WTC11 (cell line): Measurements from ENCODE around the gene STX19. TPM values are rescaled to one million over a fixed set of nuclear protein-coding genes. Genes with fewer than 3 reads are reported as not detected.
A peak's percentile ranks its signal among the peaks of the same experiment; 100 is the strongest.

Source experiments
- ATAC-seq: fragments of 200-7000 bp; cut with Tn5 transposase; 2 replicates; pipeline ENCODE4 v1.10.0; 2021; ENCODE audit warnings: mild to moderate bottlenecking, moderate library complexity
- CTCF ChIA-PET: fragments of 300-600 bp; sonication (Branson Sonifier 250); formaldehyde crosslinking; loops from one replicate; lab custom pipeline; 2021; ENCODE audit warnings: antibody characterized with exemption; lab: Charles Lee
- POLR2A ChIA-PET: fragments of 350-600 bp; sonication (Branson Sonifier 250); formaldehyde crosslinking; loops from one replicate; lab custom pipeline; 2021; ENCODE audit warnings: antibody characterized with exemption; lab: Charles Lee
- DNase-seq: peaks from one replicate; pipeline ENCODE4 v3.0.0; 2021; ENCODE audit warnings: low spot score
- H3K27ac Mint-ChIP-seq: 2 replicates; pipeline ENCODE4 v1.8.0; 2021; ENCODE audit warnings: mixed read lengths
- H3K27me3 Mint-ChIP-seq: 2 replicates; pipeline ENCODE4 v1.8.0; 2021; ENCODE audit warnings: low read depth, mild to moderate bottlenecking, moderate library complexity, mixed read lengths
- H3K36me3 Mint-ChIP-seq: 2 replicates; pipeline ENCODE4 v1.8.0; 2021; ENCODE audit warnings: mixed read lengths
- H3K4me1 Mint-ChIP-seq: 2 replicates; pipeline ENCODE4 v1.8.0; 2022; ENCODE audit warnings: mixed read lengths
- H3K4me3 Mint-ChIP-seq: 2 replicates; pipeline ENCODE4 v1.8.0; 2021; ENCODE audit warnings: mild to moderate bottlenecking, moderate library complexity, mixed read lengths
- H3K9me3 Mint-ChIP-seq: 2 replicates; pipeline ENCODE4 v1.8.0; 2021; ENCODE audit warnings: mixed read lengths
- AFF4 ChIP-seq: sonication (generic); formaldehyde crosslinking; IDR thresholded peaks from 2 replicates; pipeline ENCODE4 v1.8.1; 2023; ENCODE audit warnings: mild to moderate bottlenecking, missing genetic modification reagents, borderline replicate concordance
- ARID4B ChIP-seq: sonication (generic); formaldehyde crosslinking; IDR thresholded peaks from 2 replicates; pipeline ENCODE4 v1.8.0; 2023; ENCODE audit warnings: missing genetic modification reagents, mild to moderate bottlenecking, borderline replicate concordance
- GABPB1 ChIP-seq: sonication (generic); formaldehyde crosslinking; IDR thresholded peaks from 2 replicates; pipeline ENCODE4 v1.8.1; 2023; ENCODE audit warnings: mild to moderate bottlenecking, missing genetic modification reagents
- GRHL2 ChIP-seq: fragments of 250-450 bp; sonication (Bioruptor Pico); IDR thresholded peaks from 2 replicates; pipeline ENCODE4 v1.8.0; 2022; ENCODE audit warnings: mild to moderate bottlenecking, moderate library complexity; ENCODE audit not compliant: insufficient replicate concordance, severe bottlenecking
- HMGA2 ChIP-seq: fragments of 250-450 bp; sonication (Bioruptor Pico); IDR thresholded peaks from 2 replicates; pipeline ENCODE4 v1.4.0; 2021; ENCODE audit warnings: mild to moderate bottlenecking, moderate library complexity
- KAT7 ChIP-seq: sonication (generic); formaldehyde crosslinking; IDR thresholded peaks from 2 replicates; pipeline ENCODE4 v1.8.1; 2023; ENCODE audit warnings: missing genetic modification reagents, mild to moderate bottlenecking, borderline replicate concordance
- NR2C2 ChIP-seq: sonication (generic); formaldehyde crosslinking; IDR thresholded peaks from 2 replicates; pipeline ENCODE4 v1.8.0; 2022; ENCODE audit warnings: mild to moderate bottlenecking, missing genetic modification reagents
- RORB ChIP-seq: fragments of 250-450 bp; sonication (Bioruptor Pico); IDR thresholded peaks from 2 replicates; pipeline ENCODE4 v1.9.0; 2021; ENCODE audit warnings: mild to moderate bottlenecking
- SMAD4 ChIP-seq: sonication (generic); formaldehyde crosslinking; IDR thresholded peaks from 2 replicates; pipeline ENCODE4 v1.8.0; 2022; ENCODE audit warnings: mild to moderate bottlenecking, missing genetic modification reagents
- ZMAT4 ChIP-seq: fragments of 250-450 bp; sonication (Bioruptor Pico); IDR thresholded peaks from 2 replicates; pipeline ENCODE4 v1.9.0; 2021; ENCODE audit warnings: mild to moderate bottlenecking
- ZNF219 ChIP-seq: sonication (generic); formaldehyde crosslinking; IDR thresholded peaks from 2 replicates; pipeline ENCODE4 v1.8.0; 2023; ENCODE audit warnings: missing genetic modification reagents, mild to moderate bottlenecking, borderline replicate concordance
- ZNF396 ChIP-seq: fragments of 250-450 bp; sonication (Bioruptor Pico); IDR thresholded peaks from 2 replicates; pipeline ENCODE4 v1.8.0; 2021; ENCODE audit warnings: mild to moderate bottlenecking, moderate library complexity, borderline replicate concordance
- ZNF423 ChIP-seq: fragments of 250-450 bp; sonication (Bioruptor Pico); IDR thresholded peaks from 2 replicates; pipeline ENCODE4 v2.1.2; 2022; ENCODE audit warnings: mild to moderate bottlenecking, moderate library complexity
- ZNF532 ChIP-seq: fragments of 250-450 bp; sonication (Bioruptor Pico); IDR thresholded peaks from 2 replicates; pipeline ENCODE4 v1.9.0; 2021; ENCODE audit warnings: mild to moderate bottlenecking, borderline replicate concordance
- total RNA-seq: library from RNA; stranded (reverse); gene quantifications from 3 replicates; pipeline ENCODE4 v1.2.3, GENCODE V29; 2021
- TF ChIP-seq, protein P1 (sequence below): fragments of 200-600 bp; IDR thresholded peaks from 2 replicates; pipeline ENCODE4 v1.8.0; 2022; ENCODE audit warnings: antibody characterized with exemption

STX19 gene
- total RNA-seq, 1 experiment from 2014 or later = not detected

- no peak for TF ChIP-seq AFF4 (CRISPR knock-in tag)
- TF ChIP-seq RORB = no peak
- no peak for TF ChIP-seq ZNF396 (CRISPR knock-in tag)
- no peak for TF ChIP-seq ZNF219 (CRISPR knock-in tag)
- no peak for TF ChIP-seq HMGA2
- TF ChIP-seq NR2C2 (CRISPR knock-in tag) = no peak
- TF ChIP-seq ZNF532 (CRISPR knock-in tag) = no peak
- TF ChIP-seq GRHL2 = no peak
- TF ChIP-seq ZNF423 (CRISPR knock-in tag) = no peak
These were observed 34.4 kb upstream of the STX19 start, which contains the start of the genes DHFR2 and NSUN3 (continued) for GRCh38 chr3:94062513-94063404.

DNA sequence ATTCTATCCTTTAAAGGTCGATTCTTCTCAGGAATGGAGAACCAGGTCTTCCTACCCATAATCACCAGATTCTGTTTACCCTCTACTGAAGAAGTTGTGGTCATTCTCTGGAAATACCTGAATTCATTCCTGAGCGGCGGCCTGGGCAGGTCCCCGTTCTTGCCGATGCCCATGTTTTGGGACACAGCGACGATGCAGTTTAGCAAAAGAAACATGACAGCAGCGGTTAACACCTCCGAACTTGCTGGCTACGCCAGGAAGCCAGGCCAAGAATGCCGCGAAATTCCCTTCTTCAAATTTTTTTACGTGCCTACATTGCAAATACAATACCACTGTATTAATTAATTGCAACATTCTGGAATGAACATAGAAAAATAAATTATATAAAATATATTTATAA lies 32.9 kb upstream of the STX19 start:
- H3K4me1 Mint-ChIP-seq = peaks cover 11% of the 10 kb centered on the region
- TF ChIP-seq ZNF423 (CRISPR knock-in tag) (no peak), HMGA2 (peak; percentile 8; the same call in 1 of the 2 replicates)
- TF ChIP-seq, all 79 proteins: peak for 1
- H3K27ac Mint-ChIP-seq = no peak overlapping the region
- DNase-seq (no peak), ATAC-seq (no peak)
- ChIA-PET CTCF (no interaction called here), POLR2A (no interaction called here)
- no peak overlapping the region for H3K4me3 Mint-ChIP-seq
- H3K27me3 Mint-ChIP-seq = no peaks in the 10 kb centered on the region
- H3K9me3 Mint-ChIP-seq = no peaks in the 10 kb centered on the region
- no peaks in the 10 kb centered on the region for H3K36me3 Mint-ChIP-seq

DNA sequence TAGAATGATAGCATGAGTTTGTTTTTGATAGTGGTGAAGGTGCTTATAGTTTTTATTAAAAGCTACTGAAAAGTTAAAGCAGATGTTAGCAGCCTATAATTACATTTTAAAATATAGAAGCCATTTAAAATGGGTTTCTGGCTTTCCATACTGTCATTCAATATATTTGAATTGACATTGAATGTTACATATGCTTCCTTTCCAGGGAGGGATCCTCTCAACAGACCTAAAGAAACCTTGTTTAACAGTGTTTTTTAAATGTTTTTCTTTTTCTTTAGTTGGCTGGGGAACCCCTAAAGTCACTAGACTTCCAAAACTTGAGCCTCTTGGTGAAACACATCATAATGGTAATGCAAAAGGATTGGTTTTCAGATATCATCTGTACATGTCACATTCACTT lies 22.1 kb upstream of the STX19 start:
- ATAC-seq (no peak), DNase-seq (no peak)
- ChIA-PET POLR2A (no interaction called here), CTCF (no interaction called here)
- Mint-ChIP-seq H3K27me3 (no peaks in the 10 kb centered on the region), H3K4me3 (no peak overlapping the region), H3K9me3 (no peaks in the 10 kb centered on the region), H3K27ac (no peak overlapping the region), H3K4me1 (no peaks in the 10 kb centered on the region), H3K36me3 (peaks cover under 1% of the 10 kb centered on the region; the same call in 1 of the 2 replicates)
- no peak for TF ChIP-seq ARID4B
- TF ChIP-seq, protein P1, sequence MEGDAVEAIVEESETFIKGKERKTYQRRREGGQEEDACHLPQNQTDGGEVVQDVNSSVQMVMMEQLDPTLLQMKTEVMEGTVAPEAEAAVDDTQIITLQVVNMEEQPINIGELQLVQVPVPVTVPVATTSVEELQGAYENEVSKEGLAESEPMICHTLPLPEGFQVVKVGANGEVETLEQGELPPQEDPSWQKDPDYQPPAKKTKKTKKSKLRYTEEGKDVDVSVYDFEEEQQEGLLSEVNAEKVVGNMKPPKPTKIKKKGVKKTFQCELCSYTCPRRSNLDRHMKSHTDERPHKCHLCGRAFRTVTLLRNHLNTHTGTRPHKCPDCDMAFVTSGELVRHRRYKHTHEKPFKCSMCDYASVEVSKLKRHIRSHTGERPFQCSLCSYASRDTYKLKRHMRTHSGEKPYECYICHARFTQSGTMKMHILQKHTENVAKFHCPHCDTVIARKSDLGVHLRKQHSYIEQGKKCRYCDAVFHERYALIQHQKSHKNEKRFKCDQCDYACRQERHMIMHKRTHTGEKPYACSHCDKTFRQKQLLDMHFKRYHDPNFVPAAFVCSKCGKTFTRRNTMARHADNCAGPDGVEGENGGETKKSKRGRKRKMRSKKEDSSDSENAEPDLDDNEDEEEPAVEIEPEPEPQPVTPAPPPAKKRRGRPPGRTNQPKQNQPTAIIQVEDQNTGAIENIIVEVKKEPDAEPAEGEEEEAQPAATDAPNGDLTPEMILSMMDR = no peak
- TF ChIP-seq ZMAT4 = no peak
- no peak for TF ChIP-seq KAT7 (CRISPR knock-in tag)
- no peak for TF ChIP-seq NR2C2 (CRISPR knock-in tag)
- TF ChIP-seq SMAD4 = no peak
- TF ChIP-seq GABPB1 = no peak
